NCI-H345 treated with DMSO at 0.1 percent for 48 hours (cell line): ENCODE measurements around the gene ERF.

Experiments used
- DNase-seq: peaks from one replicate; lab custom pipeline; 2025; ENCODE audit not compliant: unreplicated experiment; lab: John Stamatoyannopoulos, UW

ERF gene

DNA sequence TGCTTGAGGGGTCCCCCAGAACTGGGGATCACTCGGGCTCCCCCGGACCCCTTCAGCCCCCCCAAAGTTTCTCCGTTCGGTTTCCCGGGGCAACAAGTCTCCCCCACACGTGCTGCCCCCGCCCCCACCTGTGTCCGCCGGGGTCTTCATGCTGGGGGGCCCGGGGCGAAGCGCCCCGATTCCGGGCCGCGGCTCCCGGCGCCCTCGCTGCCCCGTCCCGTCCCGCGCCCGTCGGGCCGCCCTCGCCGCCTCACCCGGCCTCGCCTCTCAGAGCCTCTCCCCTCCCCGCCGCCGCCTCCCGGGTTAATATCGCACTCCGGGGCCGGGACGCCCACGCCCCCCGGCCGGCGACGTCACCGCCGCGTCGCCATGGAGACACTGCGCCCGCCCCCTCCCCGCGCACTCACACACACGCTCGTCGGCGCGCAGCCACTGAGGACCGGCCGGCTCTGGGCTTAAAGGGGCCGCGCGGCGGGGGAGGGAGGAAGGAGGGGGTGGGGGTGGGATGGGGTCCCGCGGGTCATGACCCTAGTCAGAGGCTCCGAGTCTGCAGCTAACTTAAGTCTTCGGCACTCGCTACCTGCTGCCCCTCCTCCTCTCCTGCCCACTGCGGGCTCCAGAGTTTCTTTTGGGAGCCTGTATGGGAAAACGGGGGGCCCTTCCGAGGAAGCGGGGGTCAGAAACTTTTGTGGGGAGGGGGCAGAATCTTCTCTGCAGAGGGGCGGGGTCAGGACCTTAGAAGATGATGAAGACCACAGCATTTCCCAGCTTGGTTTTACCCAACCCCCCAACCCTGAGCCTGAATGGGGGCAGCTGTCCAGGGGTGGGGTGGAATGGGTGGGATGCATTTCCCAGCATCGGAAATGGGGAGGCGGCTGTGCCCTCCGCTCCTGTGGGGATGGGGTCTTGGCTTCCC lies at the start of gene ERF:
TSS of gene ERF (minus strand) at position 279 of the 916 bp plus-strand sequence. CDS start at position 150, 129 bp downstream.
- DNase-seq, result peak; percentile 33

DNA sequence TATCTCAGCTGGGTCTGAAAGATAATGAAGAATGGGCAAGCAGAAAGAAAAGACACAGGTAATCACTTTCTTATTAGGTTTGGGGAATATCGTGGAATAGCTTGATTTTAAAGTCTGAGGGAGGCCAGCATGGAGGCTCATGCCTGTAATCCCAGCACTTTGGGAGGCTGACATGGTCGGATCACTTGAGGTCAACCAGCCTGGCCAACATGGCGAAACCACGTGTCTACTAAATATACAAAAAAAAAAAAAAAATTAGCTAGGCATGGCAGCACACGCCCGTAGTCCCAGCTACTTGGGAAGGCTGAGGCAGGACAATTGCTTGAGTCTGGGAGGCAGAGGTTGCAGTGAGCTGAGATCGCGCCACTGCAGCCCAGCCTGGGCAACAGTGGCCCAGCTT lies 48.9 kb upstream of the ERF start:
- DNase-seq, result no peak

GRCh38 chr19:42303101-42303464 lies 48.2 kb upstream of the ERF start:
- DNase-seq, result no peak

DNA sequence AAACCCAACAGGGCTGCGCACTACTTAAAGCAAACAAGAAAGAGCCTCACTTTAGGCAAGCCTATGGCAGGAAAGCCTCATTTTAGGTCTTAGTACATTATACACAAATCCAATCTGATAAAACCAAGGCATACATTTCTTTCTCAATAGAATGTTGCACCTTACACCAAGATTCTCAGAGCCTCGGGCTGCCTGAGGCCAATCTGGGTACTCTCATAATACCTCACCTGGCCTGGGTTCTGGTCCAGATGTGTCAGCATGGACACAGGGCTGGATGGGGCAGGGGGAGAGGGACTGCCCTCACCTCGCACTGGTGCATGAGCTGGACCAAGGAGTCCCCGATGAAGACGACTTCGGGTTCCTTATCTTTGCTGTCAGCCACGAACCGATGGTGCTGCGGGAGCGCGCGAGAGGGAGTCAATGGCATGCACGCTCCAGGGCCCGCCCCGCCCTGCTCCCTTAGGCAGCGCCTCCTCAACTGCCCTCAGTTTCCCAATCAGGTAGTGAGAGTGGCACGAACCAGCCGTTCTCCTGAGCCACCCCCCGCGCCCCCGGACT lies 46.8 kb upstream of the ERF start, which contains the start of gene PRR19:
TSS of gene PRR19 (plus strand) at position 487 of the 558 bp plus-strand sequence. CDS start 7,453 bp downstream, outside the sequence.
- DNase-seq, result no peak

GRCh38 chr19:42297039-42297438 lies 42.1 kb upstream of the ERF start:
- DNase-seq, result no peak

DNA sequence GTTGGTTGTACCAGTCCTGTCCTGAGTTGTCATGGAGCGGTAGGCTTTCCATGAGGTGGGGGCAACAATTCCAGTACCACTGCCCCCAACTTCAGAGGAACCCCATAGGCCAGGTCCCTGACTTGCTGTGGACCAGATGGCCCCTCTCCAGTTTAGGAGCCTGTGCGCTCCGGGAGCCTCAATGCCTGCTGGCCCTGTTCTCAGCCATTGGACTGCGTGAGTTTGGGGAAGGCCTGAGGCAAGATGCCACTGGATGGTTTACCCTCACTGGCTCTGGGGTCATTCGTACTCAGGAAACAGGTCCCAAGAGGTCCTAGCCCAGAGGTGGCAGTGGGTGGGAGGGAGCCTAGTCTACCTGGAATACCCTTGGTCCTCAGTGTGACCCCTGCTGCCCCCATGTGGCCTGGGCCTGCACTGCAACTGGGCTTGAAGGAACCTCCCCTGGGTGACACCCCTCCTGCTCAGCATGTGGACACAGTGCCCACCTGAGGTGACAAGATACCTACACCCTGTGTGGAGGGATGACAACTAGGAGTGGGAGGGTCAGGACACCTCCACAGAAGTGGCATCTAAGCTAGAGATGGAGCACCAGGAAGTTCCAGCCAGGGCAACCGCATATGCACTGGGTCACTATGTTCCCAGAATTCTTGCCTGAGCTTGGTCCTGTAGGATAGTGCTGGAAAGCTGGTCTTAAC lies 41.0 kb upstream of the ERF start:
- DNase-seq, result peak; percentile 21

DNA sequence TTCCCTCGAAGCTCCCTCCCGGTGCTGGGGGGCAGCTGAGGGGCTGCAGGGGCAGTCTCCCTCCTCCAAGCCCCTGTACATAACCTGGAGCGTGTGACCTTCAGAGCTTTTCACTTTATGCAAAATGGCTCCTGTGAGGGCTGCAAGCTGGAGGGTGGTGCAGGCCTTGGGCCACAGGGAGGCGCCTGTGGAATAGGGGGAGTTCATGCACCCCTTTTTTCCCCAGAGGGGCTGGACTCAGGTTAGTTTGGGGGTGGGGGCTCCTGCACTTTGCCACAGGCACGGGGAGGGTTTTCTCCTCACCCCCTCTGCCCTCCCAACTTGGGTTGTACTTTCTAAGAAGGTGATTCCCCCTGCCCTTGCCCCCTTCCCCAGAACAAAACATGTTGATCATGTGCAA lies 40.4 kb upstream of the ERF start:
- no peak for DNase-seq

DNA sequence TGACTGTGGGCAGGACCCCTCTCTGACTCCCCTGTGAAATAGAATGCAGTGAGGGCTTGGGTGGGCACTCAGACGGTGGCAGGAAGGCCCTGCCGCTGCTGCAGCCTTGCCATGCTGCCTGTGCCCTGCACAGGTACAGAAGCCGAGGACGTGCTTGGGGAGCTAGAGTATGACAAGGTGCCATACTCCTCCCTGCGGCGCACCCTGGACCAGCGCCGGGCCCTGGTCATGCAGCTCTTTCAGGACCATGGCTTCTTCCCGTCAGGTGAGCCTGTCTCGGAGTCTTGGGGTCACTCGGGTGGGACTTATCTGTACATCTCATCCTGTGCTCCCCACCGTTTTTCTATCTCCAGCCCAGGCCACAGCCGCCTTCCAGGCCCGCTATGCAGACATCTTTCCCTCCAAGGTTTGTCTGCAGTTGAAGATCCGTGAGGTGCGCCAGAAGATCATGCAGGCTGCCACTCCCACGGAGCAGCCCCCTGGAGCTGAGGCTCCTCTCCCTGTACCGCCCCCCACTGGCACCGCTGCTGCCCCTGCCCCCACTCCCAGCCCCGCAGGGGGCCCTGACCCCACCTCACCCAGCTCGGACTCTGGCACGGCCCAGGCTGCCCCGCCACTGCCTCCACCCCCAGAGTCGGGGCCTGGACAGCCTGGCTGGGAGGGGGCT lies 39.7 kb upstream of the ERF start:
- DNase-seq, result no peak

GRCh38 chr19:42293948-42294347 lies 39.0 kb upstream of the ERF start:
- DNase-seq, result no peak

GRCh38 chr19:42293540-42293939 lies 38.6 kb upstream of the ERF start:
- no peak for DNase-seq

DNA sequence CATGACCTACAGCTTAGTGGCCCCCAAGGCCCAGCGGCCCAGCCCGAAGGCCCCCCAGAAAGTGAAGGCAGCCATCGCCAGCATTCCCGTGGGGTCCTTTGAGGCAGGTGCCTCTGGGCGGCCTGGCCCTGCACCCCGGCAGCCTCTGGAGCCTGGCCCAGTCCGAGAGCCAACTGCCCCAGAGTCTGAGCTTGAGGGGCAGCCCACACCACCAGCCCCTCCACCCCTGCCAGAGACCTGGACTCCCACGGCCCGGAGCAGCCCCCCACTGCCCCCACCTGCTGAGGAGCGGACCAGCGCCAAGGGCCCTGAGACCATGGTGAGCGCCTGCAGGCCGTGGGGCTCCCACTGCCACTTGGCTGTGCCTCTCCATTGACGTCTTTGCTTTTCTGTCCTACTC lies 38.0 kb upstream of the ERF start:
- DNase-seq, result no peak

DNA sequence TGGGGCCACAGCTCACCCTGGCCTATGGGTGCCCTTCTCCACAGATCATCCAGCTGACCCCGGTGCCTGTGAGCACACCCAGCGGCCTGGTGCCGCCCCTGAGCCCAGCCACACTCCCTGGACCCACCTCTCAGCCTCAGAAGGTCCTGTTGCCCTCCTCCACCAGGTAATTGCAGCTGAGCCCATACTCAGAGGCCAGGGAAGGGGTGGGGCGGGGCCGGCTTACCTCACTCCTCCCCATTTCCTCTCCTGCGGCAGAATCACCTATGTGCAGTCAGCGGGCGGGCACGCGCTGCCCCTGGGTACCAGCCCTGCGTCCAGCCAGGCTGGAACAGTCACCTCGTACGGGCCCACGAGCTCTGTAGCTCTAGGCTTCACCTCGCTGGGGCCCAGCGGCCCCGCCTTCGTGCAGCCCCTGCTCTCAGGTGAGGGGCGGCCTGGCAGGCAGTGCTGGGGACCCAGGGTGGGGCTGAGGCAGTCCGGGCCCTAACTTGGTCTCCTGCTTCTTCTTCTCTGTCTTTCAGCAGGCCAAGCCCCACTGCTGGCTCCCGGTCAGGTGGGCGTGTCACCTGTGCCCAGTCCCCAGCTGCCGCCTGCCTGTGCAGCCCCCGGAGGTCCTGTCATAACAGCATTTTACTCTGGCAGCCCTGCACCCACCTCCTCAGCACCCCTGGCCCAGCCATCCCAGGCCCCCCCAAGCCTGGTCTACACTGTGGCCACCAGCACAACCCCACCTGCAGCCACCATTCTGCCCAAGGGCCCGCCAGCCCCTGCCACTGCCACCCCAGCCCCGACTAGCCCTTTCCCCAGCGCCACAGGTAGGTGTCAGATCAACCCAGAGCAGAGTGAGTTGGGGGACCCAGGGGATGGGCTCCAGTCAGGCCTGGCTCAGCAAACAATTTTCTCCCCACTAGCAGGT lies 37.4 kb upstream of the ERF start:
- no peak for DNase-seq

DNA sequence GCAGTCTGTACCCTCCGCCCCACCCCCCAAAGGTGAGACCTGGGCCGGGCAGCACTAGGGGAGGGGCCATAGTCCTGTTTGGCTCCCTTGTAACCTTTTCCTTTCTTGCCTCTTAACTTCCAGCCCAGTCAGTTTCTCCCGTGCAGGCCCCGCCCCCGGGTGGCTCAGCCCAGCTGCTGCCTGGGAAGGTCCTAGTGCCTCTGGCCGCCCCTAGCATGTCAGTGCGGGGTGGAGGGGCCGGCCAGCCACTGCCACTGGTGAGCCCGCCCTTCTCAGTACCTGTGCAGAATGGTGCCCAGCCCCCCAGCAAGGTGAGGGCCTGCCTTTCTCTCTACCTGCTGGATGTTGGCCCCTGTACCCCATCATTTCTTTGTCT lies 36.5 kb upstream of the ERF start:
- no peak for DNase-seq

DNA sequence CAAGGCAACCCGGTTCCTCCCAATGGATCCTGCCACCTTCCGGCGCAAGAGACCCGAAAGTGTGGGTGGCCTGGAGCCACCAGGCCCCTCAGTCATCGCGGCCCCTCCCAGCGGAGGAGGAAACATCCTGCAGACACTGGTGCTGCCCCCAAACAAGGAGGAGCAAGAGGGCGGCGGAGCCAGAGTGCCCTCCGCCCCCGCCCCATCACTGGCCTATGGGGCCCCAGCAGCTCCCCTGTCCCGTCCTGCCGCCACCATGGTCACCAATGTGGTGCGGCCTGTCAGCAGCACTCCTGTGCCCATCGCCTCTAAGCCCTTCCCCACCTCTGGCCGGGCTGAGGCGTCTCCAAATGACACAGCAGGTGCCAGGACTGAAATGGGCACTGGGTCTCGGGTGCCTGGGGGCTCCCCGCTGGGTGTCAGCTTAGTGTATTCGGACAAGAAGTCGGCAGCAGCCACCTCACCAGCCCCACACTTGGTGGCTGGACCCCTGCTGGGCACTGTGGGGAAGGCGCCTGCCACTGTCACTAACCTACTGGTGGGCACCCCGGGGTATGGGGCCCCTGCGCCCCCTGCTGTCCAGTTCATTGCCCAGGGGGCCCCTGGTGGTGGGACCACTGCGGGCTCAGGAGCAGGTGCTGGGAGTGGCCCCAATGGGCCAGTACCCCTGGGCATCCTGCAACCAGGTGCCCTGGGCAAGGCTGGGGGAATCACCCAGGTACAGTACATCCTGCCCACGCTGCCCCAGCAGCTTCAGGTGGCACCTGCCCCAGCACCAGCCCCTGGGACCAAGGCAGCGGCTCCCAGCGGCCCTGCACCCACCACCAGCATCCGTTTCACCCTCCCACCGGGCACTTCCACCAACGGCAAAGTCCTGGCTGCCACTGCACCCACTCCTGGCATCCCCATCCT lies 35.9 kb upstream of the ERF start:
- no peak for DNase-seq

- no peak for DNase-seq
Measured at GRCh38 chr19:42290136-42290522, 35.2 kb upstream of the ERF start.

GRCh38 chr19:42289556-42290041 lies 34.7 kb upstream of the ERF start:
- no peak for DNase-seq

DNA sequence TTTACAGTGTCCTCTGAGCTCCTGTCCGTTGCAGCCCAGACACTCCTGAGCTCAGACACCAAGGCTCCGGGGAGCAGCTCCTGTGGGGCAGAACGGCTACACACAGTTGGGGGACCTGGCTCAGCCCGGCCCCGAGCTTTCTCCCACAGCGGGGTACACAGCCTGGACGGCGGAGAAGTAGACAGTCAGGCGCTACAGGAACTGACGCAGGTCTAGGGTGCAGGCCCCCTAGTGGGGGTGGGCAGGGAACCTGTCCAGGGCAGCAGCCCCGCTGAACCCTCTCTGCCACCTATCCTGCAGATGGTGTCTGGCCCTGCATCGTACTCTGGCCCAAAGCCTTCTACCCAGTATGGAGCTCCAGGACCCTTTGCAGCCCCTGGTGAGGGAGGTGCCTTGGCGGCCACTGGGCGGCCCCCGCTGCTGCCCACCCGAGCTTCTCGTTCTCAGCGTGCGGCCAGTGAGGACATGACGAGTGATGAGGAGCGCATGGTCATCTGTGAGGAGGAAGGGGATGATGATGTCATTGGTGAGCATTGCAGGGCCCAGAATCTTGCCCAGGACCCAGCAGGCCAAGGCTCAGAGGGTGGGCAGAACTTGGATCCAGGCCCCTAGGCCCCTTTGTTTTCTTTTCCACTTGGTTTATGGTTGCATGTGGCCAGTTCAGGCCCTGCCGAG lies 34.1 kb upstream of the ERF start:
- DNase-seq, result no peak

DNA sequence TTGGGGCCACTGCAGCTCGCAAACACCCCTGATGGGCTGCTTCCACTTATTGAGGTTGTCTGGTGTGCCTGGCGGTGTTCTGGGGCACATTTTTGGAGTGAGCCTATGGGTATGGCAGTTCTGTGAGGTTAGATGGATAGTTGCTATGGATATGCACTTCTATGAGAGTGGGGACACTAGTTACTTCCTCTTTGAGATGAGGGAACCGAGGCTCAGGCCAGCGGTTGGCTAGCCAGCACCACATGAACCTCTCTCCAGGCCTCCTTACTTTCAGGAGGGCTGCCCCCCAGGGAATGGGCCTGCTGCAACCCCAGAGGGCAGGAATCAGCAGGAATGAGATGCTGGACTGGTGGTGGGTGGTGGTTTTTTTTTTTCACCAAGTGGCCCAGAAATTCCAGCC lies 33.5 kb upstream of the ERF start:
- DNase-seq, result no peak

GRCh38 chr19:42287827-42288107 lies 32.8 kb upstream of the ERF start:
- DNase-seq, result no peak
